Fibroblast of pulmonary artery (primary cell): ENCODE results near the gene SIRPG.

Source experiments
- DNase-seq: peaks from one replicate; pipeline ENCODE4 v3.0.0-alpha.2; 2010; ENCODE audit warnings: low read depth
- H3K4me3 ChIP-seq: replicated peaks from 2 replicates; pipeline ENCODE4 v1.5.1; 2011; ENCODE audit warnings: low read depth, mild to moderate bottlenecking, control low read depth, low read length, moderate library complexity
- CTCF ChIP-seq: IDR thresholded peaks from 2 replicates; pipeline ENCODE4 v1.5.1; 2011; ENCODE audit warnings: mild to moderate bottlenecking, control low read depth, low read length, inconsistent platforms; ENCODE audit errors: missing control alignments

Gene SIRPG

GRCh38 chr20:1686151-1686748 lies 28.7 kb upstream of the SIRPG start:
- DNase-seq, result no peak
- no peak for TF ChIP-seq CTCF
- no peak overlapping the region for H3K4me3 ChIP-seq

GRCh38 chr20:1685304-1686052 lies 27.9 kb upstream of the SIRPG start:
- no peak for TF ChIP-seq CTCF
- no peak for DNase-seq
- no peak overlapping the region for H3K4me3 ChIP-seq

- no peak for DNase-seq
- H3K4me3 ChIP-seq, result no peak overlapping the region
- TF ChIP-seq CTCF, result no peak
These were observed 27.3 kb upstream of the SIRPG start for GRCh38 chr20:1684872-1685271.

- DNase-seq, result no peak
- TF ChIP-seq CTCF, result no peak
- no peak overlapping the region for H3K4me3 ChIP-seq
These were observed 19.1 kb upstream of the SIRPG start for GRCh38 chr20:1676650-1677049.

- no peak overlapping the region for H3K4me3 ChIP-seq
- no peak for DNase-seq
- no peak for TF ChIP-seq CTCF
These were observed 17.6 kb upstream of the SIRPG start for GRCh38 chr20:1674990-1675780.

- H3K4me3 ChIP-seq, result no peak overlapping the region
- DNase-seq, result no peak
- TF ChIP-seq CTCF, result no peak
These were observed 16.8 kb upstream of the SIRPG start for GRCh38 chr20:1674361-1674760.
